NCI-H1092 (cell line): ENCODE results near the gene LHX2.
"Not testable (repeated sequence)": the region's sequence is repeated elsewhere in the genome, so short reads cannot be mapped to it uniquely, and the experiment has no call there.

Experiments used
- DNase-seq: peaks from one replicate; lab custom pipeline; 2025; lab: John Stamatoyannopoulos, UW

Gene LHX2

GRCh38 chr9:124011460-124012301 is at the start of gene LHX2:
Gene LHX2, plus strand, starts transcription at chr9:124011768. Its CDS starts 581 bp downstream, at chr9:124012349.
- DNase-seq: peak; percentile 98

- DNase-seq: no peak
These were observed 46.8 kb upstream of the LHX2 start for GRCh38 chr9:123964761-123965160.

- DNase-seq: no peak
These were observed 45.5 kb upstream of the LHX2 start for GRCh38 chr9:123965801-123966686.

- no peak for DNase-seq
These were observed 44.2 kb upstream of the LHX2 start for GRCh38 chr9:123967323-123967722.

GRCh38 chr9:123972618-123973017 is 39.0 kb upstream of the LHX2 start:
- DNase-seq: no peak

GRCh38 chr9:123973590-123974223 is 37.9 kb upstream of the LHX2 start:
- DNase-seq: no peak

GRCh38 chr9:123974471-123974870 is 37.1 kb upstream of the LHX2 start:
- no peak for DNase-seq

GRCh38 chr9:123975871-123976270 is 35.7 kb upstream of the LHX2 start:
- DNase-seq: no peak

GRCh38 chr9:123976579-123976978 is 35.0 kb upstream of the LHX2 start:
- not testable (repeated sequence) for DNase-seq

GRCh38 chr9:123978981-123979380 is 32.6 kb upstream of the LHX2 start:
- DNase-seq: no peak

- DNase-seq: no peak
These were observed 29.0 kb upstream of the LHX2 start for GRCh38 chr9:123982535-123982934.

GRCh38 chr9:123983047-123983446 is 28.5 kb upstream of the LHX2 start:
- DNase-seq: no peak

GRCh38 chr9:123984802-123985201 is 26.8 kb upstream of the LHX2 start:
- DNase-seq: no peak

GRCh38 chr9:123985869-123986268 is 25.7 kb upstream of the LHX2 start:
- DNase-seq: no peak

GRCh38 chr9:123990427-123990826 is 21.1 kb upstream of the LHX2 start:
- no peak for DNase-seq

- DNase-seq: not testable (repeated sequence)
These were observed 18.9 kb upstream of the LHX2 start for GRCh38 chr9:123992679-123993078.

- DNase-seq: no peak
These were observed 14.7 kb upstream of the LHX2 start for GRCh38 chr9:123996731-123997421.

GRCh38 chr9:123997665-123998277 is 13.8 kb upstream of the LHX2 start:
- DNase-seq: no peak

GRCh38 chr9:123998278-123998925 is 13.2 kb upstream of the LHX2 start:
- DNase-seq: no peak

- no peak for DNase-seq
These were observed 12.5 kb upstream of the LHX2 start for GRCh38 chr9:123998970-123999621.
